DND-41 (cell line): ENCODE measurements around the gene ICAM1.

ENCODE experiments used
- CTCF ChIP-seq: IDR thresholded peaks from 2 replicates; pipeline ENCODE4 v1.5.1; 2012; ENCODE audit warnings: borderline replicate concordance, low read length, moderate library complexity, mild to moderate bottlenecking; ENCODE audit not compliant: poor library complexity, severe bottlenecking; ENCODE audit errors: extremely low read depth
- EZH2 ChIP-seq: IDR thresholded peaks from 3 replicates; pipeline ENCODE4 v1.6.1; 2012; ENCODE audit warnings: borderline replicate concordance, low read depth, mild to moderate bottlenecking, moderate library complexity, low read length, inconsistent platforms; ENCODE audit not compliant: severe bottlenecking

GRCh38 chr19:10333758-10334587 lies 63.1 kb downstream of the ICAM1 start:
- TF ChIP-seq CTCF, result no peak
- TF ChIP-seq EZH2, result no peak
